Neural crest cell (in vitro differentiated cells): ENCODE measurements around the gene PCDH1. TPM values are rescaled to one million over a fixed set of nuclear protein-coding genes. Genes with fewer than 3 reads are reported as not detected.

Experiments
- DNase-seq: peaks from one replicate; pipeline ENCODE4 v3.0.0; 2021; ENCODE audit warnings: low read depth, mixed read lengths, low spot score
- H3K27ac Mint-ChIP-seq: one replicate; pipeline ENCODE4 v1.8.0; 2021; ENCODE audit warnings: mild to moderate bottlenecking, mixed read lengths; ENCODE audit not compliant: unreplicated experiment
- H3K27me3 Mint-ChIP-seq: 2 replicates; pipeline ENCODE4 v1.8.0; 2021; ENCODE audit warnings: low read depth, mild to moderate bottlenecking, mixed read lengths
- H3K36me3 Mint-ChIP-seq: 2 replicates; pipeline ENCODE4 v1.8.0; 2021; ENCODE audit warnings: low read depth, mild to moderate bottlenecking, mixed read lengths
- H3K4me1 Mint-ChIP-seq: 2 replicates; pipeline ENCODE4 v1.8.0; 2021; ENCODE audit warnings: mixed read lengths
- H3K4me3 Mint-ChIP-seq: one replicate; pipeline ENCODE4 v1.8.0; 2021; ENCODE audit warnings: mild to moderate bottlenecking, mixed read lengths
- H3K9me3 Mint-ChIP-seq: 2 replicates; pipeline ENCODE4 v1.8.0; 2021; ENCODE audit warnings: mixed read lengths
- total RNA-seq: library from RNA; stranded (reverse); gene quantifications from 2 replicates; pipeline ENCODE4 v1.2.1, GENCODE V29; 2021
- TF ChIP-seq, protein P1 (sequence below): fragments of 200-600 bp; sonication (generic); conservative IDR thresholded peaks from 2 replicates; pipeline ENCODE4 v1.5.0; 2021; ENCODE audit warnings: antibody characterized with exemption, mild to moderate bottlenecking

The PCDH1 gene
- total RNA-seq, 1 donor from 2014 or later = 17.3 TPM

DNA sequence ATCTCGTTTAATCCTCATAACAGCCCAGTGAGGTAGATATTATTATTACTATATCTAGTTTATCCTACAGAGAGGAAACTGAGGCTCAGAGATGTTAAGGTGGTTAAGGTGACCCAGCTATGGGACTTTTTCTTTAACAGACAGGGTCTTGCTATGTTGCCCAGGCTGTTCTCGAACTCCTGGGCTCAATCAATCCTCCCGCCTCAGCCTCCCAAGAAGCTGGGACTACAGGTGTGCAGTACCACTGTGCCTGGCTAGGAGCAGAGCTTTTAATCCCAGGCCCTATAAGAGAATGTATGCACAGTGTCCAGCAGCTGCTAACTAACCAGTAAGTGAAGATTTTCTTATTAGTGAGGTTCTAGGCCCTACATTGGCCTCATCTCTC lies 62.4 kb downstream of the PCDH1 start:
- H3K9me3 Mint-ChIP-seq = no peaks in the 10 kb centered on the region
- no peaks in the 10 kb centered on the region for H3K36me3 Mint-ChIP-seq
- H3K27ac Mint-ChIP-seq = no peak overlapping the region
- H3K27me3 Mint-ChIP-seq = no peaks in the 10 kb centered on the region
- TF ChIP-seq, protein P1, sequence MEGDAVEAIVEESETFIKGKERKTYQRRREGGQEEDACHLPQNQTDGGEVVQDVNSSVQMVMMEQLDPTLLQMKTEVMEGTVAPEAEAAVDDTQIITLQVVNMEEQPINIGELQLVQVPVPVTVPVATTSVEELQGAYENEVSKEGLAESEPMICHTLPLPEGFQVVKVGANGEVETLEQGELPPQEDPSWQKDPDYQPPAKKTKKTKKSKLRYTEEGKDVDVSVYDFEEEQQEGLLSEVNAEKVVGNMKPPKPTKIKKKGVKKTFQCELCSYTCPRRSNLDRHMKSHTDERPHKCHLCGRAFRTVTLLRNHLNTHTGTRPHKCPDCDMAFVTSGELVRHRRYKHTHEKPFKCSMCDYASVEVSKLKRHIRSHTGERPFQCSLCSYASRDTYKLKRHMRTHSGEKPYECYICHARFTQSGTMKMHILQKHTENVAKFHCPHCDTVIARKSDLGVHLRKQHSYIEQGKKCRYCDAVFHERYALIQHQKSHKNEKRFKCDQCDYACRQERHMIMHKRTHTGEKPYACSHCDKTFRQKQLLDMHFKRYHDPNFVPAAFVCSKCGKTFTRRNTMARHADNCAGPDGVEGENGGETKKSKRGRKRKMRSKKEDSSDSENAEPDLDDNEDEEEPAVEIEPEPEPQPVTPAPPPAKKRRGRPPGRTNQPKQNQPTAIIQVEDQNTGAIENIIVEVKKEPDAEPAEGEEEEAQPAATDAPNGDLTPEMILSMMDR = no peak
- no peak overlapping the region for H3K4me3 Mint-ChIP-seq
- no peak for DNase-seq
- H3K4me1 Mint-ChIP-seq = peaks cover 71% of the 10 kb centered on the region

DNA sequence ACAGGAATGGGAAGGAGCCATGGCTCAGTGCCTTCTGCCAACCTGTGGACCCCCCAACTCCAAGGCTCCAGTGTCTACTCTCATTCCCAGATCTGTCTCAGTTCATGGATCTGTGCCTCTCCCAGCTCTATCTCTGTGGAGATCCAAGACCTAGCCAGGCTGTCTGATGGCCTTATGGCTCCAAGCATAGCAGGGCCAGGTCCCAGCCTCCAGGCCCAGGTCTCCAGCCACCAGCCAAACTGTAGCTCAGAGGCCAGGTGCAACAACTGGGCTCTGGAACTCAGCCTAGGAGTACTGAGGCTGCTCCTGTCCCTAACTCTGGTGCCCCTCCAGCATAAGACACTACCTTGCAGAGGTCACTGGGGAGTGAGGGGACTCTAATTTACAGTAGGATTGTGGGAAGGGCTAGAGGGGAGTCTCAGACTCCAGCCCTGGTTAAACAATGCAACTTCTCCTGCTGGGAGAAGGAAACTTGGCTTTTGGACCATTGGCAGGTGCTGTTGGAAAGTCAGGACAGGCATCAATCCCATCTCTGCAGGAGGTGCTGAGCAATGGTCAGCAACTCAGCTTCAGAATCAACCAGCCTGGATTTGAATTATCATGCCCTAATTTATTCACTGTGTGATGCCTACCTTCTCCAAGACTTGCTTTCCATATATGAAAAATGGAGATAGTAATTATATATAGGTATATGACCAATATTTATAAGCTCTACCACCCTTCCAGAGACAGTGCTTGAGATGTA lies 63.0 kb downstream of the PCDH1 start:
- Mint-ChIP-seq H3K4me3 (no peak overlapping the region), H3K36me3 (no peaks in the 10 kb centered on the region), H3K4me1 (peaks cover 71% of the 10 kb centered on the region), H3K9me3 (no peaks in the 10 kb centered on the region), H3K27ac (no peak overlapping the region), H3K27me3 (no peaks in the 10 kb centered on the region)
- DNase-seq = no peak
- TF ChIP-seq, protein P1 = no peak

DNA sequence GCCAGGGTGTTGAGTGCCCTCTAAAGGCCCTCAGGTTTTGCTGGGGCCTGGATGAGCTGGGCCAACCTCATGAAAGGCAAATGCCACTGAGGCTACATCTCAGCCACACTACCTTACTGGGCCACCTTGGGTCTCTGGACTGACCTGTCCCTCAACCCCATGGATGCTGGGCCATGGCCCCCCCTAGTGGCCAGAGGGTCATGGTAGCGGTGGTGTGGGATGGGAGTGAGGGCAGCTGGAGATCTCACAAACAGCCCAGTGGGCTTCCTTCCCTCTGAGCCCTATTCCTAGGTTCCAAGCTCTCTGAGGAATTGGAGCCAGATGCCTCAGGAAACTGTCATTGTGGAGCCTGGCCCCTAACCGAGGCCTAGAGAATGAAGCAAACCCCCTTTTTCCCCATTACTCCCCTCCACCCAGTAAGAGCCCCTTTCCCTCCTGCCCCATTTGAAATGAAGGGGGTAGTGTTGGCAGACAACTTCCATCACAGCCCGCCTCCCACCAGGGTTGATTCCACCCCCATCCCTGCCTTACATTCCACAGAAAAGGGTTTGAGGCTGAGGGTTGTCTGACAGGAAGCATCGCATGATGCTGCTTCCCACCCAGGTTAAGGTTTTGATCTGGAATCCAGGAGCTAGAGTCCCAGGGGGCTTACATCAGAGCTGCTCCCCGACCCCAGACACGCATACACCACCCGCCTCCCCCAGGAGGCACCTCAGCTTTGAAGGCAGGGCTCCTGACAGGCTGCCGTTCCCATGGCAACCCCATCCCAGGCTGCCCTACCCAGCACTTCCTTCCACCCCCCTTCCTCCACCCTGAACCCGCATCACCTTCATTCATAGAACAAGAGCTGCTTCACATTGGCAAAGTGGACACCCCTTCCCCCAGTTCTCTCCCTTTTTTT lies 63.9 kb downstream of the PCDH1 start:
- H3K27ac Mint-ChIP-seq = no peak overlapping the region
- H3K4me1 Mint-ChIP-seq = peaks cover 72% of the 10 kb centered on the region
- DNase-seq = peak; percentile 61
- TF ChIP-seq, protein P1 = peak; percentile 65
- H3K4me3 Mint-ChIP-seq = no peak overlapping the region
- no peaks in the 10 kb centered on the region for H3K27me3 Mint-ChIP-seq
- H3K36me3 Mint-ChIP-seq = no peaks in the 10 kb centered on the region
- no peaks in the 10 kb centered on the region for H3K9me3 Mint-ChIP-seq

DNA sequence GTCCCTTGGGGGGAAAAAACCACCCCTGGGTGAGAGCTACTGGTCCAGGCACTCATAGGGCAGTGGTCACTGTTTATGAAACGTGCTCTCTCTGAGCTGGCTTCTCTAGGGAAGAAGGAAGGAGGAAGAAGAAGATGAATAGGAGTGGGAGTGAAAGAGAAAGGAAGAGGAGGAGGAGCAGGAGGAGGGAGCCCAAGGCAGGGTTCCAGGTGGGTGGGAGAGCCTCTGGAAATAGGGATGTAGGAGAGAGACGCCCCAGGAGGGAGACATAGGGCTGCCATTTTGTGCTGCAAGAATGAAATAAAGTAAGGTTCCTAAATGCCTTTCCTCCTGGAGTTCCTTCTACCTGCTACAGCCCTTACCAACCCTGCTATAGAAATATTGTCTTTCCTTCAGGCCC lies 65.7 kb downstream of the PCDH1 start:
- no peaks in the 10 kb centered on the region for H3K36me3 Mint-ChIP-seq
- no peaks in the 10 kb centered on the region for H3K27me3 Mint-ChIP-seq
- peak overlapping the region; percentile 15 for H3K4me3 Mint-ChIP-seq
- H3K4me1 Mint-ChIP-seq = peaks cover 69% of the 10 kb centered on the region
- DNase-seq = no peak
- TF ChIP-seq, protein P1 = no peak
- H3K9me3 Mint-ChIP-seq = no peaks in the 10 kb centered on the region
- no peak overlapping the region for H3K27ac Mint-ChIP-seq

DNA sequence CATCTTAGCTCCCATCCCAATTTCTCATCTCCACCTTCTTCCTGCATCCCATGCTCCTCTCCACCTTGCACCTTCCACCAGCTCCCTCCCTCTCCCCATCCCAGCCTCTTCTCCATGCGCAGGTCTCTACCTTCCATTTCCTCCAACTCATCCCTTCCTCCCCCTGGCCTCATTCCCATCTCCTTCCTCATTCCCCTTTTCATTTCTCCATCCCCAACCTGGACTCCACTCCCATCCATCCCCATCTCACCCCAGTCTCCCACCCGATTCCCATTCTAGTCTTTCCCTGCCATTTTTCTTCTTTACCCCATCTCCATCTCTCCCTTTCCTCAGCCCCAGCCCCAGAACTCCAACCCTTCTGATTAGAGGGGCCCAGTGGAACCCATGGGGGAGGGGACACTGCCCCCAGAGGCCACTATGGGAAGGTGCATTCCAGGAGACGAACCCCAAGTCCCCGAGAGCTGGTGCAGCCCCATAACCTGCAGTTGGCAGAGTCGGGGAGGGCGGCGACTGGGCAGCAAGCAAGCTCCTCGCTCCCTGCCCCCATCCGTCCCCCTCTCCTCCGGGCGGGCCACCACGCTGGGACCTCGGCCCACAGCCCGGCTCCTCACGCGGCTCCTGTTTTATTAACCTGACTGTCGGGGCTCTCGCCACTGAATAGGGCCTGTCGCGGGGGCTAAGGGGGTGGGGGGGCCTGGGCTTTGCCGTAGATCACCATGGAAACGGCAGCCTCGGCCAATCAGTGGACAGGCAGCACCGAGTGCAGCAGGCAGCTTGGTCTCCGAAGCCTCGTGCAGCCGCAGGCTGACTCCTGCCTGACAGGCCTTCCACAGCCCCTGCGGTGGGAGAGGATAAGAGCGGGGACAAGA lies 66.7 kb downstream of the PCDH1 start:
- TF ChIP-seq, protein P1 = peak; percentile 73
- Mint-ChIP-seq H3K27ac (no peak overlapping the region), H3K36me3 (no peaks in the 10 kb centered on the region), H3K27me3 (no peaks in the 10 kb centered on the region), H3K4me3 (peak overlapping the region; percentile 57), H3K4me1 (peaks cover 69% of the 10 kb centered on the region), H3K9me3 (no peaks in the 10 kb centered on the region)
- DNase-seq = peak; percentile 56
